Caco-2 (cell line): ENCODE results near the gene ATG13. TPM values are rescaled to one million over a fixed set of nuclear protein-coding genes. Genes with fewer than 3 reads are reported as not detected.

ENCODE experiments used
- BruUV-seq: library from RNA; stranded (reverse); fragments of 400-500 nt; replicated peaks from 2 replicates; lab custom pipeline; 2021; lab: Mats Ljungman, UMichigan
- CTCF ChIA-PET: fragments of 300-600 bp; sonication (Branson Sonifier 250); formaldehyde crosslinking; loops from one replicate; lab custom pipeline; 2022; ENCODE audit warnings: antibody characterized with exemption; lab: Charles Lee
- POLR2A ChIA-PET: fragments of 300-600 bp; sonication (Branson Sonifier 250); formaldehyde crosslinking; loops from one replicate; lab custom pipeline; 2022; ENCODE audit warnings: antibody characterized with exemption; lab: Charles Lee
- DNase-seq, 2 experiments: peaks; one replicate each; pipeline versions ENCODE4 v3.0.0 to v3.0.0-alpha.2; 2020 to 2022
- H3K27me3 ChIP-seq: replicated peaks from 2 replicates; pipeline ENCODE4 v1.6.0; 2011; ENCODE audit warnings: low read length; ENCODE audit not compliant: control insufficient read depth, insufficient read depth
- H3K36me3 ChIP-seq: 2 replicates; pipeline ENCODE4 v1.5.1; 2011; ENCODE audit warnings: low read length; ENCODE audit not compliant: control insufficient read depth, insufficient read depth
- H3K4me1 ChIP-seq: fragments of 250-450 bp; sonication (Bioruptor Pico); 2 replicates; pipeline ENCODE4 v1.5.1; 2020; ENCODE audit warnings: mild to moderate bottlenecking
- H3K4me3 ChIP-seq: 2 replicates; pipeline ENCODE4 v1.5.1; 2011; ENCODE audit warnings: low read depth, mild to moderate bottlenecking, control low read depth, low read length
- H3K9me3 ChIP-seq: fragments of 250-450 bp; sonication (Bioruptor Pico); 2 replicates; pipeline ENCODE4 v1.5.1; 2020; ENCODE audit warnings: mild to moderate bottlenecking, moderate library complexity
- H3K27ac Mint-ChIP-seq: one replicate; pipeline ENCODE4 v1.8.0; 2022; ENCODE audit warnings: mixed read lengths; ENCODE audit not compliant: unreplicated experiment
- H3K27me3 Mint-ChIP-seq: one replicate; pipeline ENCODE4 v1.8.0; 2022; ENCODE audit warnings: mixed read lengths; ENCODE audit not compliant: insufficient read depth, unreplicated experiment
- H3K36me3 Mint-ChIP-seq: one replicate; pipeline ENCODE4 v1.8.0; 2022; ENCODE audit warnings: mild to moderate bottlenecking, mixed read lengths; ENCODE audit not compliant: insufficient read depth, unreplicated experiment
- H3K4me1 Mint-ChIP-seq: one replicate; pipeline ENCODE4 v1.8.0; 2022; ENCODE audit warnings: low read depth, mixed read lengths; ENCODE audit not compliant: unreplicated experiment
- H3K4me3 Mint-ChIP-seq: one replicate; pipeline ENCODE4 v1.8.0; 2022; ENCODE audit warnings: mild to moderate bottlenecking, moderate library complexity, mixed read lengths; ENCODE audit not compliant: unreplicated experiment
- H3K9me3 Mint-ChIP-seq: one replicate; pipeline ENCODE4 v1.8.0; 2022; ENCODE audit warnings: mixed read lengths; ENCODE audit not compliant: unreplicated experiment
- CTCF ChIP-seq, 2 experiments: fragments of 200-600 bp in 1 of 2; IDR thresholded peaks; 1 replicate in 1 of 2; 2 replicates in 1 of 2; pipeline versions ENCODE4 v1.5.1 to v1.8.0; 2011 to 2022; ENCODE audit warnings: antibody characterized with exemption in 1 of 2, control low read depth in 1 of 2, inconsistent platforms in 1 of 2, low read depth in 1 of 2, low read length in 1 of 2, mild to moderate bottlenecking in 1 of 2, moderate library complexity in 1 of 2; ENCODE audit not compliant: insufficient read depth in 1 of 2, severe bottlenecking in 1 of 2, unreplicated experiment in 1 of 2
- intact Hi-C: fragments of 100-400 bp; cut with micrococcal nuclease; formaldehyde crosslinking; loops from one replicate; pipeline ENCODE4 v1.10.0; 2022; ENCODE audit not compliant: unreplicated experiment
- total RNA-seq: library from RNA; stranded (reverse); gene quantifications from 2 replicates; pipeline ENCODE4 v1.2.3, GENCODE V29; 2022

Gene ATG13
- total RNA-seq, 1 experiment from 2014 or later = 101 TPM

GRCh38 chr11:46600194-46600960 lies 17.0 kb upstream of the ATG13 start:
- no peak overlapping the region for H3K4me3 Mint-ChIP-seq
- no TSS peak for BruUV-seq
- H3K27ac Mint-ChIP-seq = no peak overlapping the region
- peaks cover 8% of the 10 kb centered on the region for H3K4me1 Mint-ChIP-seq
- Histone ChIP-seq H3K4me3 (no peak overlapping the region), H3K27me3 (no peaks in the 10 kb centered on the region), H3K36me3 (no peaks in the 10 kb centered on the region), H3K4me1 (peaks cover 15% of the 10 kb centered on the region; the same call in 1 of the 2 replicates), H3K9me3 (no peaks in the 10 kb centered on the region)
- H3K36me3 Mint-ChIP-seq = no peaks in the 10 kb centered on the region
- CTCF ChIA-PET = interaction anchor here (0.7 kb wide), 1 partner anchor 593 kb away, joined by 5 read pairs; no protein-coding TSS in a partner anchor
- no peak for DNase-seq
- TF ChIP-seq CTCF (IDR thresholded peaks at IDR 0.05; ENCODE audit: insufficient read depth in 1 of 2, low read depth in 1 of 2, low read length in 1 of 2, severe bottlenecking in 1 of 2, unreplicated experiment in 1 of 2) = no peak
- no peaks in the 10 kb centered on the region for H3K9me3 Mint-ChIP-seq
- intact Hi-C loops = no loop called here
- H3K27me3 Mint-ChIP-seq = no peaks in the 10 kb centered on the region
- POLR2A ChIA-PET = no interaction called here

- Mint-ChIP-seq H3K27ac (no peak overlapping the region), H3K4me1 (peaks cover 8% of the 10 kb centered on the region), H3K27me3 (no peaks in the 10 kb centered on the region), H3K36me3 (no peaks in the 10 kb centered on the region), H3K4me3 (no peak overlapping the region), H3K9me3 (no peaks in the 10 kb centered on the region)
- Histone ChIP-seq H3K9me3 (no peaks in the 10 kb centered on the region), H3K36me3 (no peaks in the 10 kb centered on the region), H3K27me3 (no peaks in the 10 kb centered on the region), H3K4me3 (no peak overlapping the region), H3K4me1 (peaks cover 15% of the 10 kb centered on the region; the same call in 1 of the 2 replicates)
- TF ChIP-seq CTCF (IDR thresholded peaks at IDR 0.05; ENCODE audit: insufficient read depth in 1 of 2, low read depth in 1 of 2, low read length in 1 of 2, severe bottlenecking in 1 of 2, unreplicated experiment in 1 of 2) = no peak
- intact Hi-C loops = no loop called here
- BruUV-seq = no TSS peak
- ChIA-PET CTCF (no interaction called here), POLR2A (no interaction called here)
- no peak for DNase-seq
Measured at GRCh38 chr11:46601129-46601528, 16.2 kb upstream of the ATG13 start.

- POLR2A ChIA-PET = no interaction called here
- Mint-ChIP-seq H3K4me3 (no peak overlapping the region), H3K36me3 (no peaks in the 10 kb centered on the region), H3K27me3 (no peaks in the 10 kb centered on the region), H3K4me1 (no peaks in the 10 kb centered on the region), H3K9me3 (no peaks in the 10 kb centered on the region), H3K27ac (no peak overlapping the region)
- Histone ChIP-seq H3K9me3 (no peaks in the 10 kb centered on the region), H3K27me3 (no peaks in the 10 kb centered on the region), H3K36me3 (no peaks in the 10 kb centered on the region), H3K4me1 (no peaks in the 10 kb centered on the region), H3K4me3 (no peak overlapping the region)
- CTCF ChIA-PET = no interaction called here
- intact Hi-C loops = no loop called here
- BruUV-seq = no TSS peak
- DNase-seq = no peak
- no peak for TF ChIP-seq CTCF (IDR thresholded peaks at IDR 0.05; ENCODE audit: insufficient read depth in 1 of 2, low read depth in 1 of 2, low read length in 1 of 2, severe bottlenecking in 1 of 2, unreplicated experiment in 1 of 2)
Measured at GRCh38 chr11:46603704-46604308, 13.5 kb upstream of the ATG13 start.
